Measurements from ENCODE around the gene RTP5.
"Not testable (repeated sequence)": the region's sequence is repeated elsewhere in the genome, so short reads cannot be mapped to it uniquely, and the experiment has no call there.

RTP5 gene

GRCh38 chr2:241904011-241904718 lies 34.6 kb downstream of the RTP5 start:
- no peak for DNase-seq

- DNase-seq: no peak
These were observed 35.5 kb downstream of the RTP5 start for GRCh38 chr2:241904791-241905710.

DNA sequence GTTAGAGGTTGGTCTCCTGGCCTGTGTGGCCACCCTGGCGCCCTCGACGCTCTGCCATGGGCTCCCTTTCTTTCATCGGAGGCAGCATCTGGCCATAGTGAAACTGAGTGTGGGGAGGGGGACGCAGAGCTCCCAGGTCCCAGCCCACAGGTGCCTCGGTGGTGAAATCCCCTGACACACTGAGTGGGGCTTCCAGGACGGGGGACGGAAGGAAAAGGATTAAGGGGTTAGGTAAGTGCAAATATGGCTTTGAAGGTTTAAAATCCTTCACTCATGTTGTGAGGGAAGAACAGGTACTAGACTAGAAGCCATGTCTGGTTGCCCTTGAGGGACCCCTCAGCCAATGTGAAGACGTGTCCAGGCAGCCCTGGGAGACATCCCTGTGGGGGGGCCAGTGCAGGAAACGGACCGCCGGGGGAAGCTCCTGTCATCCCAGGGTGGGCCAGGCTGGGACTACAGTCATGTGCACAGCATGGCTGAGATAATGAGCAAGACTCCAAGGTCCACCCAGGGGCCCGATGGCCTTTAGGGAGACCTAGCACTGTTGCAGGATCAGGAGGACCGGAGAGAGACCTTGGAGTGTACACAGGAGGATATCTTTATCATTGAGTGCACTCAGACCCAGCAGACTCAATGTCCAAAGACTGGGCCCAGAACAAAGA lies 36.3 kb downstream of the RTP5 start:
- no peak for DNase-seq

DNA sequence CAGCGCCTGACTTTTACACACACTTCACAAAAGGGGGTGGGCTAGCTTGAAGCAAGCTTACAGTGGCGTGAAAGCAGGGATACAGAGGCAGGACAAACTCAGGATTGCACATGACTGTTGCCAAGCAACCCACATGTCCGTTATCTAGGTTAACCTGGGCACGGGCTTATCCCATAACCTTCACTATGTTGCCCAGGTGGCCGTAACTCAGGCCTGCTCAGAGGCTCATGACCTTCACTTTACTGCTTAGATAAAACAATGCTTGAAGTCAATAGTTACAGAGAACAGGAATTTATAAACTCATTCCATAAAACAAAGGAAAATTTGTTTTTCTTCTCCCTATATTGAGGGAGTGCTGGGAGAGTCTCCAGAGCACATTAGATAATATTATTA lies 36.8 kb downstream of the RTP5 start:
- not testable (repeated sequence) for DNase-seq

DNA sequence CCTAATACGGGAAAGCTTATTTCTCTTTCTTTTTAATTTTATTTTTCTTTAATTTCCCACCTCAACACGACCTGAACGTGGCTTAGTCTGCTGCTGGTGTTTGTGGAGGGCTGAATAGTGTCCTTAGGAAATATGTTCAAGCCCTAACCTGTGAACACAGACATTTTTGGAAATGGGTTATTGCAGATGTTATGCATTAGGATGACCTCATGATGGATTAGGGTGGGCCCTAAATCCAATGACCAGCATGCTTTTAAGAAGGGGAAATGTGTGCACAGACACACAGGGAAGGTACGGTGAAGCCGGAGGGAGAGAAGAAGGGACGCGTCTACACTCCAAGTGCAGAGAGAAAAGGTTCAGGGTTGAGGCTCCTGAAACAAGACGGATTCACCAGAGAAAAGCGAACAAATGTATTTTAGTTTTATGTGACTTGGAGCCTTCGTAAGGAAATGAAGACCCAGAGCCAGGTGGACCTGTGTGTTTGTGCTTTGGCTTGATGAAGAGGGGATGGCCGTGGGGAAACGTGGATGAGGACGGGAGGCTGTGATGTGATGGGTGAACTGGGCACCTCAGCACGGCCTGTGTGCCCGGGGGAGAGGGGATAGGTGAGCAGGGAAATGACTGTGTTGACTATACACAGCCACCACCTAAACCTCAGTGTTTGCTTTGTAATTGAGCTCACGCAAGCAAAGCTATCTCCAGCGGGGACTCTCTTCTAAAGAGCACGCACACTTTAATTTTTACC lies 37.5 kb downstream of the RTP5 start:
- no peak for DNase-seq

GRCh38 chr2:241907831-241908230 lies 38.3 kb downstream of the RTP5 start:
- DNase-seq: not testable (repeated sequence)

DNA sequence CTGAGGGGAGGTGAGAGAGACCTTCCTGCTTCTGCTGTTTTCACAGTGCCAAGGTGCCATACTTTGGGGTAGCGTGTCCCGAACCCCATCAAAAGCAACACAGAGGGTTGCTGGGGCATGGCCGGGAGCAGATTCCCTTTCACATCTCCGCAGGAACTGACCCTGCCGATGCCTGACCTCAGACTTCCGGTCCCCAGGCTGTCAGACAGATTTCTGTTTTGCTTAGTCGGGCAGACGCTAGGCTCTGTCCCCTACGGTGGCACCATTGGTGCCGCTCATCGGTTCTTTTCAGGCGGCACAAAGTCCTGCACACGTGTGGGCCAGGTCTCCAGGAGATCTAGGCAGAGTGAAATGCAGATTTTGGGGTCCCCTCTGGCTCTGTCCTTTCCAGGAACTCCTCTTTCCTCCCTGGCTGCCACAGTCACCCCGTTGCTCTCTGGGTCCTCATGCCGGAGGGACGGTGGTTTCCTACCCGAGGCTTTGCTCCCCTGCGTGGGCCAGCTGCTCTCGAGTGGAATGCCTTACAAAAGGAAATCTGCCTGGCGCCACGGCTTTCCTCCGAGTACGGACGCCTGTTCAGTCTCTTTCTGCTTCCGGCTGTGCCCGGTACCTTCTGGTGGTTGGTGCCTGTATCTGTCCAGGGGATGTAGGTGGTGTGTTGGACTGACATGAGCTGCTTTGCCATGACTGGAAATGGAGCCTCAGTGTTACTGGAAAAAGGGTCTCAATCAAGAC lies 39.3 kb downstream of the RTP5 start:
- DNase-seq: no peak

DNA sequence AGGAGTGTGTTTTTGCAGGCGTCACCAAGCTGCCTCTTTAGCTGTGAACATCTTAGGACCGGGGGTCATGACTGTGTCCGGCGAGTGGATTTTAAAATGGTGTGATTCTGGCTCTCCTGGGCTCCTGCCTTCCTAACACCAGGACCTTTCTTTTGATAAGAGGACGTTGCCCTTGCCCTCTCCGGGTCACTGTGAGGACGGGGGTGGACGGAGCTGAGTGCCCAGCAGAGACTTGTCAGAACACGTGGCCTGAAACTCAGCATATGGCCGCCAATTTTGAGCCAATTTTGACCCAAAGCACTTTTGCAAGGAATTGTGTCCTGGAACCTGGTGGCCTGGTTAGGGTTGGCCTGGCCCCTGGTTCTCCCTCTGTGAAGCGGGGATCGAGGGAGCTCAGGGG lies 40.2 kb downstream of the RTP5 start:
- no peak for DNase-seq

DNA sequence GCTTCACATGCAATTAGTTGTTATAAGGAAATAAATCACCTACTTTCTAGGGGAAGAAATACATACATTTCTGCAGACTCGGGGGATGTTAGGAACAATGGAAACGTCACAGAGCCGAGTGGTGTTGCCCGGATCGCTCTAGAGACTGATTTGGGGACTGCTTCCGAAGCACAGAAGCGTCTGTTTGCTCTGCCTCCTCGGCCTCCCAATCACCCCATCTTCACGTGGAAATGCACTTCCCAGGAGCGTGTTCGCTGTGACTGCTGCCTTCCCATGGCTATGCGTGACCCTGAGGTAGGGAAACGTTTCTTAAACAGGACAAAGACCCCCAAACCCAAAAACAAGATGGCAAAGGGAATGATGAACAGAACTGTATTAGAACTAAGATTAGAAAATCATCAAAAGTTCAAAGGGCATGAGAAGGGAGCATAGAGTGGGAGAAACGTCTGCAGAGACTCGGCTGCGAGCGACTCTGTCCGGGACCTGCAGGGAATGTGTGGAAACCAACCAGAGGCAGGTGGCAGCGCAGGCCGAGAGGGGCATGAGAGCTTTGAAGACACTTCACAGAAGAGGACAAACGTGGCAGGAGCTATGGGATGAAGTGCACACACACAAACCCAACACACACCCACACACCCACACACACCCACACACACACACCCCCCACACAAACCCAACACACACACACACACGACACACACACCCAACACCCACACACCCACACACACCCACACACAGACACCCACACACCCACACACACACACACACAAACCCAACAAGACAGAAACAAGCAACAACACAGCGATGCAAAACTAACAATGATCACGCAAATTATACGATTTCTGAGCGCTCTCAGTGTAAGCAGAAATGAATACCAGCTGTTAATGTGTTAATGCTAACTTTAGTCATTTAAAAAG lies 41.3 kb downstream of the RTP5 start:
- no peak for DNase-seq

- no peak for DNase-seq
These were observed 42.0 kb downstream of the RTP5 start for GRCh38 chr2:241911551-241911950.

DNA sequence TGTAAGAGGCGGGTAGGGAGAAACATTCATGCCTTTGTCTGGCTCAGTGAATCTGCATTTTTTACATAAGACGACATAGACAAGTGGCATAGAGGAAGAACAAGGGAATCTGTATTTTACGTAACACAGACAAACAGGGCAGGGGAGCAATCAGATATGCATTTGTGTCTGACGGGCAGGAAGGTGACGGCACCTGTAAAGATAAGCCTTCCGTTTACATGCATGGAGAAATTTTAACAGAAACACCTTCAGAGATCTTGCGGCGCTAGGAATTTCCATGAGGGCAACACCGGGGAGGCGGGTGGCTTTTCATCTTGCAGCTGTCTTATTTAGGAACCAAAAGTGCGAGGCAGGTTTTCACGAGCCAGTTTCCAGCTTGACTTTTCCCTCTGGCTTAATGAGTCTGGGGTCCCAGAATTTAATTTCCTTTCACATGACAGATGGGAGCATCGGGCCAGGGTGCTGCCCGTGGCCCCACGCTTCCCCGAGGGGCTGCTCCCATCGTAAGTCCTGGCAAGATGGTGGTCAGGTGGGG lies 42.6 kb downstream of the RTP5 start:
- no peak for DNase-seq

GRCh38 chr2:241913703-241914102 lies 44.2 kb downstream of the RTP5 start:
- no peak for DNase-seq

DNA sequence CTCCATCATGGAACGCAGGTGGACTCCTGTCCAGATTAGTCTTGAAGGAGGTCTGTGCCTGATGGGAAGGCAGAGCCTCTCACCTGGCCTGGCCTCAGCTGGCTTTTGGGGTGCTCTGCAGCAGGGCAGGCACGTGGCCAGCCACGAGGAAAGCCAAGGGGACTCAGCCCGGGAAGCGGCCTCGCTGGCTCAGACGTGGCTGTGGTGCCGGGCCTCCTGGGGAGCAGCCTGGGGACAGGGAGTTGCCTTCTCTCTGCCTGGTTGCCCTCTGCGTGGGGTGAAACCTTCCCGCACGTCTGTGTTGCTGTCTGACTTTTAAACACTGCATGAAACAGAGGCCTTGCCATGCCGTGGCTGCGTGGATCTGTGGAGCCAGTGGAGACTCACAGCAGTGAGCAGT lies 45.0 kb downstream of the RTP5 start:
- no peak for DNase-seq

GRCh38 chr2:241921631-241922030 lies 52.1 kb downstream of the RTP5 start:
- DNase-seq: not testable (repeated sequence)

DNA sequence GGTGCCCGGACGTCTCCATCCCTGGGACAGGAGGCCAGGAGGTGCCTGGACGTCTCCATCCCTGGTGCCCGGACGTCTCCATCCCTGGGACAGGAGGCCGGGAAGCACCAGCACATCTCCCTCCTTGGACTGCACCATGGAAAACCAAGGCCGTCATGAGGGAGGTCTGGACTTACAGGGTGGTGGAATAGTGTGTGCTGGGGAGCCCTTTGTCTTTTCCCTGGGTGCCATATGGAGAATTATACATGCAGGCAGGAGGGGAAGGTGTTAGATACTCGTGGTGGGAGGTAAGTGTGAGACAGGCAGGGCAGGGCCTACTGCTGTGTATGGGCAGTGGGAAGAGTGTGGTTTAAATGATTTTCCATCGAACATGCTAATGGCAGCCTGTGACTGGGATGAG lies 52.9 kb downstream of the RTP5 start:
- no peak for DNase-seq

DNA sequence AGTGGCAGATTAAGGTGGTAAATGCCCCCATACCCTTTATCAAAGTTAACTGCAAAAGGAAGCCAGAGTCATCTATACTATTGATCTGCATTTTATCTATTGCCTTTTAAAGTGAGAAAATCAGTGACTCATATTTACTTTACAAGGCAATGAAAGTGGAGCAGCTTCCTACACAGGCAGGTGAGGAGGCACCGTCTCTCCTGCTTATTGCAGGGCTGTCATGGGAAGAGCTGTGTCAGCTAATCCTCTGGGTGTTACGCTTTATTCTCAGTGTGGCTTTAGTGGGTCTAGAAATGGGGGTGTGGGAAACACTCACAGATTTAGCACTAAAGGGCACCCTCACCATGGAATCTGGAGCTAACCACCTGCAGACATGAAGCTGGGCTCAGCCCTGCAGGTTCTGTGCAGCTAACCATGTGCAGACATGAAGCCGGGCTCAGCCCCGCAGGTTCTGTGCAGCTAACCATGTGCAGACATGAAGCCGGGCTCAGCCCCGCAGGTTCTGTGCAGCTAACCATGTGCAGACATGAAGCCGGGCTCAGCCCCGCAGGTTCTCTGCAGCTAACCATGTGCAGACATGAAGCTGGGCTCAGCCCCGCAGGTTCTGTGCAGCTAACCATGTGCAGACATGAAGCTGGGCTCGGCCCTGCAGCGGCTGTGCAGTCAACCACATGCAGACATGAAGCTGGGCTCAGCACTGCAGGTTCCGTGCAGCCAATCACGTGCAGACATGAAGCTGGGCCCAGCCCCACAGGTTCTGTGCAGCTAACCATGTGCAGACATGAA lies 53.5 kb downstream of the RTP5 start:
- DNase-seq: not testable (repeated sequence)

Data from right hindlimb (tissue), 1 donor.